Measurements from ENCODE around the gene PDE6B.

- TF ChIP-seq EP300 (IDR thresholded peaks at IDR 0.05; ENCODE audit: low read depth in 2 of 2, low read length in 2 of 2): no peak
- TF ChIP-seq EP300 (CRISPR knock-in tag; IDR thresholded peaks at IDR 0.05; ENCODE audit: borderline replicate concordance): no peak
- TF ChIP-seq CEBPB (IDR thresholded peaks at IDR 0.05; ENCODE audit: borderline replicate concordance, low read depth, low read length): no peak
- no peak for TF ChIP-seq HCFC1 (IDR thresholded peaks at IDR 0.05; ENCODE audit: low read depth, low read length)
- TF ChIP-seq ZNF350 (CRISPR knock-in tag; IDR thresholded peaks at IDR 0.05; ENCODE audit: borderline replicate concordance, low read depth): no peak
- no peak for TF ChIP-seq BCLAF1 (IDR thresholded peaks at IDR 0.05)
- TF ChIP-seq SP1 (IDR thresholded peaks at IDR 0.05): no peak
- TF ChIP-seq SP1 (CRISPR knock-in tag; IDR thresholded peaks at IDR 0.05): no peak
Measured at GRCh38 chr4:654871-655463, 29.6 kb downstream of the PDE6B start.
